Urinary bladder (tissue), 4 donors: ENCODE data around the gene TEPSIN. TPM values are rescaled to one million over a fixed set of nuclear protein-coding genes. Genes with fewer than 3 reads are reported as not detected.
A peak's percentile ranks its signal among the peaks of the same experiment; 100 is the strongest.

Source experiments
- DNase-seq: peaks from one replicate; pipeline ENCODE4 v3.0.0-alpha.2; 2015; ENCODE audit errors: extremely low spot score
- H3K27ac ChIP-seq: one replicate; pipeline ENCODE4 v1.5.1; 2013; ENCODE audit warnings: low read depth, mild to moderate bottlenecking, moderate library complexity
- H3K36me3 ChIP-seq: one replicate; pipeline ENCODE4 v1.6.1; 2013; ENCODE audit warnings: mild to moderate bottlenecking, moderate library complexity; ENCODE audit not compliant: insufficient read depth
- H3K4me1 ChIP-seq: one replicate; pipeline ENCODE4 v1.6.1; 2013; ENCODE audit warnings: mild to moderate bottlenecking, moderate library complexity; ENCODE audit not compliant: insufficient read depth
- H3K4me3 ChIP-seq: one replicate; pipeline ENCODE4 v1.5.1; 2013; ENCODE audit warnings: low read depth, low read length
- WGBS: extraction: QIAGEN DNeasy Blood & Tissue Kit; methylation state at CpG from one replicate; pipeline ENCODE4 v1.1.7; 2013; 5-methylcytosine and 5-hydroxymethylcytosine counted together
- polyA plus RNA-seq: library from polyadenylated mRNA; stranded (reverse); fragments of 200-250 nt; gene quantifications from one replicate; pipeline ENCODE4 v1.2.3, GENCODE V29; 2013
- total RNA-seq: library from RNA; depleted of rRNA; stranded (reverse); fragments of >200 nt; gene quantifications from one replicate; pipeline ENCODE4 v1.2.3, GENCODE V29; 2014
- donor health status: healthy with polysubstance abuse.
- donor health status: healthy.

TEPSIN gene
- total and polyA plus RNA-seq, 2 donors: 12.3 to 36.6 TPM

- no peak overlapping the region for H3K4me3 ChIP-seq
- DNase-seq: no peak
- H3K4me1 ChIP-seq: no peaks in the 10 kb centered on the region
- H3K36me3 ChIP-seq: peaks cover 3% of the 10 kb centered on the region
- no peak overlapping the region for H3K27ac ChIP-seq
- 82% methylated on average over 20 of the region's 20 CpGs for WGBS
Observed at GRCh38 chr17:81277946-81278693, 39.3 kb upstream of the TEPSIN start.

- 34% methylated on average over 18 of the region's 18 CpGs for WGBS
- H3K27ac ChIP-seq: no peak overlapping the region
- no peaks in the 10 kb centered on the region for H3K4me1 ChIP-seq
- DNase-seq: peak; percentile 66
- H3K4me3 ChIP-seq: no peak overlapping the region
- H3K36me3 ChIP-seq: peaks cover 3% of the 10 kb centered on the region
Observed at GRCh38 chr17:81277421-81277820, 38.6 kb upstream of the TEPSIN start.

GRCh38 chr17:81276781-81277180, 37.9 kb upstream of the TEPSIN start:
- Histone ChIP-seq H3K27ac (no peak overlapping the region), H3K4me1 (no peaks in the 10 kb centered on the region), H3K36me3 (no peaks in the 10 kb centered on the region), H3K4me3 (no peak overlapping the region)
- DNase-seq: no peak
- WGBS: 78% methylated on average over 11 of the region's 11 CpGs

- H3K36me3 ChIP-seq: no peaks in the 10 kb centered on the region
- 97% methylated on average over 14 of the region's 14 CpGs for WGBS
- no peak overlapping the region for H3K4me3 ChIP-seq
- H3K27ac ChIP-seq: no peak overlapping the region
- no peak for DNase-seq
- H3K4me1 ChIP-seq: no peaks in the 10 kb centered on the region
Observed at GRCh38 chr17:81274471-81274855, 35.6 kb upstream of the TEPSIN start.

- H3K36me3 ChIP-seq: no peaks in the 10 kb centered on the region
- no peak overlapping the region for H3K27ac ChIP-seq
- H3K4me1 ChIP-seq: no peaks in the 10 kb centered on the region
- no peak overlapping the region for H3K4me3 ChIP-seq
- WGBS: 96% methylated on average over 31 of the region's 31 CpGs
- DNase-seq: no peak
Observed at GRCh38 chr17:81273698-81274470, 35.0 kb upstream of the TEPSIN start.

GRCh38 chr17:81272616-81273015, 33.8 kb upstream of the TEPSIN start:
- H3K4me3 ChIP-seq: no peak overlapping the region
- 82% methylated on average over 12 of the region's 12 CpGs for WGBS
- no peak overlapping the region for H3K27ac ChIP-seq
- no peak for DNase-seq
- H3K4me1 ChIP-seq: no peaks in the 10 kb centered on the region
- no peaks in the 10 kb centered on the region for H3K36me3 ChIP-seq

- no peaks in the 10 kb centered on the region for H3K4me1 ChIP-seq
- H3K4me3 ChIP-seq: no peak overlapping the region
- 95% methylated on average over 12 of the region's 12 CpGs for WGBS
- no peak overlapping the region for H3K27ac ChIP-seq
- no peak for DNase-seq
- no peaks in the 10 kb centered on the region for H3K36me3 ChIP-seq
Observed at GRCh38 chr17:81271226-81271625, 32.4 kb upstream of the TEPSIN start.

- Histone ChIP-seq H3K27ac (no peak overlapping the region), H3K4me1 (no peaks in the 10 kb centered on the region), H3K4me3 (no peak overlapping the region), H3K36me3 (peaks cover 2% of the 10 kb centered on the region)
- DNase-seq: no peak
- 94% methylated on average over 18 of the region's 18 CpGs for WGBS
Observed at GRCh38 chr17:81270279-81270678, 31.4 kb upstream of the TEPSIN start.

GRCh38 chr17:81267390-81268067, 28.7 kb upstream of the TEPSIN start:
- Histone ChIP-seq H3K36me3 (peaks cover 7% of the 10 kb centered on the region), H3K4me1 (no peaks in the 10 kb centered on the region), H3K27ac (no peak overlapping the region), H3K4me3 (no peak overlapping the region)
- no peak for DNase-seq
- 94% methylated on average over 6 of the region's 6 CpGs for WGBS

GRCh38 chr17:81265576-81265975, 26.7 kb upstream of the TEPSIN start:
- 95% methylated on average over 22 of the region's 22 CpGs for WGBS
- H3K4me1 ChIP-seq: no peaks in the 10 kb centered on the region
- no peak overlapping the region for H3K4me3 ChIP-seq
- H3K36me3 ChIP-seq: peaks cover 11% of the 10 kb centered on the region
- H3K27ac ChIP-seq: no peak overlapping the region
- DNase-seq: no peak

GRCh38 chr17:81264640-81265039, 25.8 kb upstream of the TEPSIN start:
- no peak overlapping the region for H3K27ac ChIP-seq
- DNase-seq: no peak
- H3K4me3 ChIP-seq: no peak overlapping the region
- H3K36me3 ChIP-seq: peaks cover 11% of the 10 kb centered on the region
- no peaks in the 10 kb centered on the region for H3K4me1 ChIP-seq
- WGBS: 97% methylated on average over 12 of the region's 12 CpGs

GRCh38 chr17:81263371-81264181, 24.7 kb upstream of the TEPSIN start:
- 91% methylated on average over 40 of the region's 40 CpGs for WGBS
- DNase-seq: no peak
- no peak overlapping the region for H3K4me3 ChIP-seq

More at GRCh38 chr17:81263371-81264181, 24.7 kb upstream of the TEPSIN start:
- H3K27ac ChIP-seq: no peak overlapping the region
- no peaks in the 10 kb centered on the region for H3K4me1 ChIP-seq
- peaks cover 11% of the 10 kb centered on the region for H3K36me3 ChIP-seq
